SIG-M5 treated with dmso at 0.1 percent for 504 hours (cell line): ENCODE data around the gene INPP5E.

ENCODE experiments used
- DNase-seq: peaks from one replicate; lab custom pipeline; 2025; ENCODE audit not compliant: unreplicated experiment; lab: John Stamatoyannopoulos, UW

INPP5E gene

GRCh38 chr9:136439481-136440408 is at the start of gene INPP5E:
INPP5E (minus strand) TSS chr9:136439845; CDS start chr9:136439419, 426 bp downstream.
- peak; percentile 50 for DNase-seq

GRCh38 chr9:136488247-136489214 is 48.9 kb upstream of the INPP5E start:
- DNase-seq = peak; percentile 9

- DNase-seq = no peak
These were observed 48.0 kb upstream of the INPP5E start for GRCh38 chr9:136487672-136488071.

GRCh38 chr9:136486823-136487620 is 47.4 kb upstream of the INPP5E start:
- no peak for DNase-seq

- no peak for DNase-seq
These were observed 46.5 kb upstream of the INPP5E start for GRCh38 chr9:136486131-136486530.

- peak; percentile 75 for DNase-seq
These were observed 45.7 kb upstream of the INPP5E start for GRCh38 chr9:136485049-136486045.

GRCh38 chr9:136484153-136485048 is 44.8 kb upstream of the INPP5E start:
- peak; percentile 10 for DNase-seq

- DNase-seq = peak; percentile 71
These were observed 44.0 kb upstream of the INPP5E start for GRCh38 chr9:136483589-136484152.

- DNase-seq = peak; percentile 96
These were observed 43.3 kb upstream of the INPP5E start, which contains the start of gene SEC16A for GRCh38 chr9:136482793-136483588. SEC16A (minus strand) TSS chr9:136483040; CDS start chr9:136477615, 5,425 bp downstream.

GRCh38 chr9:136482046-136482792 is 42.6 kb upstream of the INPP5E start:
- DNase-seq = peak; percentile 76

- no peak for DNase-seq
These were observed 41.9 kb upstream of the INPP5E start for GRCh38 chr9:136481558-136481957.

- no peak for DNase-seq
These were observed 36.9 kb upstream of the INPP5E start for GRCh38 chr9:136476369-136477150.

- DNase-seq = no peak
These were observed 35.6 kb upstream of the INPP5E start for GRCh38 chr9:136474974-136475865.

GRCh38 chr9:136474021-136474640 is 34.5 kb upstream of the INPP5E start:
- DNase-seq = no peak
